NCI-H82 (cell line): Measurements from ENCODE around the gene FBXW9.
"Not testable (repeated sequence)": the region's sequence is repeated elsewhere in the genome, so short reads cannot be mapped to it uniquely, and the experiment has no call there.

Experiments used
- DNase-seq: peaks from one replicate; lab custom pipeline; 2025; lab: John Stamatoyannopoulos, UW

The FBXW9 gene

GRCh38 chr19:12696366-12697335, at the start of gene FBXW9:
FBXW9 (minus strand) TSS chr19:12696631; CDS start chr19:12696581, 50 bp downstream.
- peak; percentile 98 for DNase-seq

GRCh38 chr19:12745166-12745897, 48.9 kb upstream of the FBXW9 start:
- DNase-seq = no peak

GRCh38 chr19:12737835-12738351, 41.5 kb upstream of the FBXW9 start:
- no peak for DNase-seq

GRCh38 chr19:12736995-12737834, 40.8 kb upstream of the FBXW9 start, which contains the start of gene GET3:
GET3 (plus strand) TSS chr19:12737497; CDS start chr19:12737506, 9 bp downstream.
- peak; percentile 100 for DNase-seq

- DNase-seq = peak; percentile 69
These were observed 37.2 kb upstream of the FBXW9 start for GRCh38 chr19:12733369-12734214.

- no peak for DNase-seq
These were observed 34.9 kb upstream of the FBXW9 start for GRCh38 chr19:12731337-12731736.

- DNase-seq = no peak
These were observed 33.6 kb upstream of the FBXW9 start for GRCh38 chr19:12730064-12730463.

GRCh38 chr19:12727745-12728433, 31.5 kb upstream of the FBXW9 start:
- peak; percentile 47 for DNase-seq

- DNase-seq = no peak
These were observed 30.5 kb upstream of the FBXW9 start for GRCh38 chr19:12726988-12727316.

GRCh38 chr19:12725612-12726011, 29.2 kb upstream of the FBXW9 start:
- DNase-seq = not testable (repeated sequence)

- peak; percentile 97 for DNase-seq
These were observed 27.4 kb upstream of the FBXW9 start, which contains the start of gene TNPO2 for GRCh38 chr19:12723641-12724426. TNPO2 (minus strand) TSS chr19:12723932; CDS start chr19:12720977, 2,955 bp downstream.

GRCh38 chr19:12723381-12723640, 26.9 kb upstream of the FBXW9 start:
- peak; percentile 77 for DNase-seq

- peak; percentile 100 for DNase-seq
These were observed 26.3 kb upstream of the FBXW9 start for GRCh38 chr19:12722566-12723380.

GRCh38 chr19:12721656-12722565, 25.5 kb upstream of the FBXW9 start:
- peak; percentile 72 for DNase-seq

GRCh38 chr19:12720851-12721655, 24.6 kb upstream of the FBXW9 start:
- no peak for DNase-seq

GRCh38 chr19:12720296-12720695, 23.9 kb upstream of the FBXW9 start:
- no peak for DNase-seq

GRCh38 chr19:12715929-12716328, 19.5 kb upstream of the FBXW9 start:
- no peak for DNase-seq
